ENCODE measurements around the gene HEXIM1.

HEXIM1 gene

DNA sequence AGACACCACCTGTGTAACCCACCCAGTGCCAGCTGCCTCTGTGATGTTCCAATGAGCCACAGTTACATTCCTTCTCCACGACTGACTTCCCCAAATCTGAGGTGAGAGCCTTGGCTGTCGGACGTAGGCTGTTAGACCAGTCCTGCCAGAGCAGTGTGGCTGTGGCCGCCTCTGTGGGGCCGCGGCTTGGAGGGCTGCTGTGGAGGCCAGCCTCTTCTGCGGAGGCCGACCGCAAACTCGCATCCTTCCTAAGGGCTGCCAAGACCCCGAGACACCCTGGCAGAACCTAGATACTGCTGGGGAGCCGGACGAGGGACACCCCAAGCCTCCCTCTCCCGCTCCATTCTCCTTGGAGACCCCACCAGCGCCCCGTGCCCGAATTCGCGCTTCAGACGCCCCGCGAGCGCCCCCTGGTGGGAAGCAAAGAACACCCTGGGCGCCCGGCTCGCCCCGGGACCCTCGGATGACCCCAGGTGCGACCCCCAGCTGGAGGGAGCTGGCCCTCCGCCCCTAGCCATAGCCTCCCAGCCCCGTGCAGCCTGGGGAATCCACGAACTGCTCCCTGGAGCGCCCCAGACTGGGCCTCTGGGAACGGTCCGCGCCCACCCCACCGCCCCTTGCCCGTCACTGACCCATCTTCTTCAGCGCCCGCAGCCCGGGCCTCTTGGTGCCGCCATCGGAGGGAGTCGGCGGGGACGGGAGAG, 16.5 kb upstream of the HEXIM1 start:
- TF ChIP-seq CTCF (conservative IDR thresholded peaks at IDR 0.05) = peak; percentile 81
- H3K27ac ChIP-seq = peak overlapping the region; percentile 74

DNA sequence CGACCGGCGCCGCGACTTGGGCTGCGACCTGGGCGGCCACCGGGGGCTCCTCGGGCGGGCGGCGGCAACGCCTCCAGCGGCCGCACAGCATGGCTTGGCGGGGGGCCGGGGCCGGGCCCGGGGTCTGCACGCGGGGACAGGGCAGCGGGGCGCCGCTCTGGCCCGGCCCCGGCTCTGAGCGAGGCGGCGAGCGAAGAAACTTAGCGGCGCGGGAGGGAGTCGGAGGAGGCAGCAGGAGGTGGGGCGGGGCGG, 16.0 kb upstream of the HEXIM1 start, which contains the start of gene PLCD3:
PLCD3 (minus strand) TSS at position 196 of the 252 bp plus-strand sequence; CDS start at position 91, 105 bp downstream.
- TF ChIP-seq CTCF (conservative IDR thresholded peaks at IDR 0.05) = no peak
- peak within 1 kb of the TSS; percentile 74 for H3K27ac ChIP-seq

- H3K27ac ChIP-seq = peak overlapping the region; percentile 74
- TF ChIP-seq CTCF (conservative IDR thresholded peaks at IDR 0.05) = peak; percentile 90
Measured at GRCh38 chr17:45132572-45133463, 15.5 kb upstream of the HEXIM1 start.

DNA sequence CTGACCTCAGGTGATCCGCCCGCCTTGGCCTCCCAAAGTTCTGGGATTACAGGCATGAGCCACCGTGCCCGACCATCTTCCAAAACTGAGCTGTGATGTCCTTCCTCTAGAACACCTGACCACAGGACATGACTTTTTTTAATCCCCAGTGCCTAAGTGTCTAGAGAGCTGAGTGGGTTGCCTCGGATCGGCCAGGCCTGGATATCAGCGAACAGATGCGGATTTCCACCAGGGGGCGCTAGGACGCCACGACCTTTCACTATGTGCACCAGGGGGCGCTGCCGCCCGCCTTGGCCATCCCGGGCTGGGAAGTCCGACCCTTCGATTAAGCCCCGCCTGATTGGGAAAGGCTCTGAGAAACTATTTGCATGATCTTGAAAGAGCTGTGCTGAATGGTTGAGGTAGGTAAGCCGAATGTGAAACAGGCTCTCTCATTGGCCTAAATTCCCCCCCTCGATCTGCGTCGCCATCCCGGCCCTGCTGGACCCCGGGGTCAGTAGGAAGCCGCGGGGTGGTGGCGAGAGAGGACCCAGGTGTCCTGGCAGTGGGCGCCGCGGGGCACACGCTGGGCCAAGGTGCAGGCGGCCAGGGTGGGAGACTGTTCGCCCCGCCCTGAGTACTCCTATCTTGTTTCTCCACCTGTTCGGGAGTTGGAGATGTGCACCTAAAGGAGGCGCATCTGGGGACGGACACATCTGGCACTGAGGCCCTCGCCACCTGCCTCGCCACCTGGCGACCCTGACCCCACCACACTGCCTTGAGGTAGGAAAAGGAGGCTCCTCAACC, 12.9 kb upstream of the HEXIM1 start, which contains the start of gene ACBD4:
ACBD4 (plus strand) TSS at position 496 of the 786 bp plus-strand sequence. CDS start 458 bp downstream, outside the sequence.
- H3K27ac ChIP-seq = peak within 1 kb of the TSS; percentile 73; the same call in 1 of the 2 replicates
- peak; percentile 100 for TF ChIP-seq CTCF (conservative IDR thresholded peaks at IDR 0.05)

DNA sequence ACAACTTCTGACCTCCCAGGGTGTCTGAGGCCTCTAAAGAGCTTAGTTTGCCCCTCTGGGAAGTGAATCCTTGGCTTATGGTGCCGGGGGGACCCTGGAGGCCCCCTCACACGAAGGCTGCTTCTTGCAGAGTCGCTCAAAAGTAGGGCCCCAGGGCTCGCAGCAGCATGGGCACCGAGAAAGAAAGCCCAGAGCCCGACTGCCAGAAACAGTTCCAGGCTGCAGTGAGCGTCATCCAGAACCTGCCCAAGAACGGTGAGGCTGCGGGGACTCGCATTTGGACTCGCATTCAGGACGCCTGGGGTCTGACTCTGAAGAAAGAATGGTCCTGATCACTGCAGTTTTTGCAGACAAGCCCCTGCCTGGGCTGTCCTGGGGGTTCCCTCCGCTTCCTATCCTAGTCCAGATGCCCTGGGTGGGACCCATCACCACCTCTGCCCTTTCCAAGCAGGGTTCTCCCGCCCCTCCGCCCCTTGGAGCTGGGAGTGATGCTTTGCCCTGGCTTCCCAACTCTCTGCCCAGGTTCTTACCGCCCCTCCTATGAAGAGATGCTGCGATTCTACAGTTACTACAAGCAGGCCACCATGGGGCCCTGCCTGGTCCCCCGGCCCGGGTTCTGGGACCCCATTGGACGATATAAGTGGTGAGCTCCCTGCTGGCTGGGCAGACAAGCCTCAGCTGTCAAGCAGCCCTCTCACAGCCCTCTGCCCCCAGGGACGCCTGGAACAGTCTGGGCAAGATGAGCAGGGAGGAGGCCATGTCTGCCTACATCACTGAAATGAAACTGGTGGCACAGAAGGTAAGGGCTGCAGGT, 12.1 kb upstream of the HEXIM1 start:
- no peak for TF ChIP-seq CTCF (conservative IDR thresholded peaks at IDR 0.05)
- H3K27ac ChIP-seq = peak overlapping the region; percentile 73; the same call in 1 of the 2 replicates

GRCh38 chr17:45136846-45137560, 11.3 kb upstream of the HEXIM1 start:
- TF ChIP-seq CTCF (conservative IDR thresholded peaks at IDR 0.05) = no peak
- H3K27ac ChIP-seq = no peak overlapping the region
